ENCODE data around the gene LEO1.

- no peak for TF ChIP-seq POLR2A (IDR thresholded peaks at IDR 0.05)
- TF ChIP-seq CTCF (IDR thresholded peaks at IDR 0.05): no peak
Measured at GRCh38 chr15:51965691-51966090, 5.9 kb downstream of the LEO1 start.

Measured in body of pancreas (tissue), 4 donors.